Activated CD4-positive, alpha-beta T cell treated with anti-CD3 and anti-CD28 coated beads for 48 hours (primary cell): ENCODE data around the gene TRDN.
"Not testable (repeated sequence)": the region's sequence is repeated elsewhere in the genome, so short reads cannot be mapped to it uniquely, and the experiment has no call there.

Experiments
- DNase-seq: peaks from one replicate; pipeline ENCODE4 v3.0.0-alpha.2; 2020

TRDN gene

DNA sequence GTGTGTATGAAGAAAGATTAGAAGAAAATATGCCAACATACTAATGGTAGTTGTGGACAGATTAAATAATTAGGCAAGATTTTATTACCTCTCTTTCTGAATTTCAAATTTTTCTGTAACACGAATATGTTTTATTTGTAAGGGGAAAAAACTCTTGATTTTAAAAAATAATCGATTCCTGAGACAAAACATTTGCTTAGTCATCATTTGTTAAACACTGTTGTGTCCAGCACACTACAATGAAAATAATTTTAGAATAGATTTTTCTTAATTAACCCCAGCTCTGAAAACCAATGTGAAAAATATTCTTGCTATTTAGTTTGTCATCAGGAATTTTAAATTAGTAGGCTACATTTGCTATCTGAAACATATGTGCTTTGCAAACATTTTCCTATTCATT lies 253.0 kb downstream of the TRDN start:
- no peak for DNase-seq

- no peak for DNase-seq
Measured at GRCh38 chr6:123380257-123380656, 256.5 kb downstream of the TRDN start.

GRCh38 chr6:123372737-123373136 lies 264.0 kb downstream of the TRDN start:
- DNase-seq, result no peak

GRCh38 chr6:123363912-123364311 lies 272.8 kb downstream of the TRDN start:
- no peak for DNase-seq

DNA sequence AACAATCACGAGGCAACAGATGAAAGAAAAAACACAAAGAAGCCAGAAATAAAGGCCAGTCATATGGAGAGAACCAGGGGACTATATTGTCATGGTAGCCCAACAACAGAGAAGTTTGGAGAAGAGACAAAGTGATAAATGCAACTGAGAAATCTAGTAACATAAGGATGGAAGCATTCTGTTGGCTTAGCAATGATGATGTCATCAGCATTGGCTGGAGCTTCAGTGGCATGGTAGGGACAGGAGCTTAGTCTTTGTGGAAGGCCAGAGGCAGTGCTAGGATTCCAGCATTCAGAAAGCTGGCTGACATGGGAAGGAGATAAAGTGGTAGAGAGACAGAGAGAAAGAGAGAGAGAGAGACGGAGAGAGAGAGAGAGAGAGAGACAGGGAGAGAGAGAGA lies 276.4 kb downstream of the TRDN start:
- no peak for DNase-seq

- no peak for DNase-seq
Measured at GRCh38 chr6:123352705-123353104, 284.0 kb downstream of the TRDN start.

GRCh38 chr6:123352279-123352678 lies 284.5 kb downstream of the TRDN start:
- DNase-seq, result no peak

- DNase-seq, result no peak
Measured at GRCh38 chr6:123343836-123344235, 292.9 kb downstream of the TRDN start.

DNA sequence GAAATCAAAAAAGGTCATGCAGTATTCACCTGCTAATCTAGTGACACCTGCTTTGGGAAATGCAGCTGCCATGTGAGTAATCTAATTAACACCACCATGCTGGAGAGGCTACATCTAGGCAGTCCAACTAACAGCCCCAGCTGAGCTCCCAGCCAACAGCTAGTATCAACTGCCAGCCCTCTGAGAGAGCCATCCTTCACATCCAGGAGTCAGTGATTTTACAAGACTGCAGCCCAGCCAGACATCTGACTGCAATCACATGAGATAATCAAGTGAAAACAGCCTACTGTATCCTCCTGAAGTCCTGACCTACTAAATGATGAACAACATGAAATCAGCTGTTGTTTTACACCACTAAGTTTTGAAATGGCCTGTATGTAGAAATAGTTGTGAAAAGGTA lies 298.4 kb downstream of the TRDN start:
- no peak for DNase-seq

DNA sequence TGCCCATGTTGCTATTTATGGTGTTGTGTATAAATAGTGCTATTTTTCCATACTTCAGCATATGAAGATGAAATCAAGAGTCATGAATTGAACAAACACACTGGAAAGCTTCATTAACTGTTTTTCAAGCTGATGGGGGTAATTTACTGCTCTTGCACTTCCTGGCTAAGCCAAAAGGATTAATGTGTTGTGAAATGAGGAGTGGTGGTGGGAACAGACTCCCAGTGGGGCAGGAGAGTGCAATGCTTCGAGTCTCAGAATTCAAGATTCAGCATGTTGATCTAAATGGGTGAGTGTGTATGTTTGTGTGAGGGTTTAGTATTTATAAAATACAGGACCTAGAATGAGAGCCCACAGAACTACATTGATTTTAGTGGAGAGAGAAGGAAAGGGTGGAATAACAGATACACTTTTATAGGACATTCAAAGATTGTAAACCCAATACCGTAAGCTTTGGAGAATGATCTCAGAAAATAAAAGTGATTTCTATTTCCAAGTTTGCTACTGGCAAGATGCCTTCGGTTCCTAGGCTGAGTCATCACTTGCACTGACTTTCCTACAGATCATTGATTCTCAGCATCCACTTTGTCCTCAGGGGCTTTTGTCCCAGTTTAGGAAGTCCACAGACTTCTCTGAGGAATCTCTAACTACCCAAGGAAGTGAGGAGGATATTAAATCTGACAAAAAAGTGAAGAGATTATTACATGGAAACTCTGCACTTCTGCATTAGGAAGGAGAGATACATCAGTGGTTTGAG lies 303.6 kb downstream of the TRDN start:
- no peak for DNase-seq

DNA sequence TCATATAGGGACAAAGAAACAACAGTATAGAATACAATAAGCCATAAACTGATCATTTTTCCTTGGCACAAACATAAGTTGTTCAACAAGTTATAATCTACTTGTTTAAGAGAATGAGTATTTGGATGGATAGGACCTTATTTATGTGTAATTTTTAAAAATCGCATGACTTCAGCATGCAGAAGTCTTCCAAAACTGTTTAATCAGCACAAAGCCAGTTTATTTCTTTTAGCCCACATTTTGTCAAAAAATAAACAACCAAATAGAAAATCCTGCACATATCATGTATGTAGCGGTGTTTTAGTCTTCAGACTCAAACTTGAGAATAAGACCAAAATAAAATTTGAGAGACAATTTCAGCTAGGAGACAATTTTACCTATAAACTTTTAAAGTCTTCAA lies 304.7 kb downstream of the TRDN start:
- no peak for DNase-seq

DNA sequence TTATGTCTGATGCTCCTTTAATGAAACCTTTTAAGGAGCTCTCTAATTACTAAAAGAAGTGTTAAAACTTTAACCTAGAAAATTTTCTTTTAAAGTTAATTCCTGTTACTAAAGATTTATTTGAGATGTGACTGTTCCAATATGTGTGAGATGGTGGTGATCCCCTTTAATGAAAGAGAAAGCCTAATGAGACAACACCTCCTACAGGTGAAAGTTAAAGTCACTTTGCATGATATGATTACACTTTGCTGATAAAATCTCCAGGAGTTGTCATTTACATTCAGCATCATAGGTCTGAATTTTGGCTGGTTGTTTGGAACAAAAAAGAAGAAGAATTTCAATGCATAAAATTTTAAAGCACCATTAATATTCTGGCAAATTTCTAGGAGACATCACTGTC lies 307.4 kb downstream of the TRDN start:
- DNase-seq, result no peak

- no peak for DNase-seq
Measured at GRCh38 chr6:123323452-123324329, 313.1 kb downstream of the TRDN start.

DNA sequence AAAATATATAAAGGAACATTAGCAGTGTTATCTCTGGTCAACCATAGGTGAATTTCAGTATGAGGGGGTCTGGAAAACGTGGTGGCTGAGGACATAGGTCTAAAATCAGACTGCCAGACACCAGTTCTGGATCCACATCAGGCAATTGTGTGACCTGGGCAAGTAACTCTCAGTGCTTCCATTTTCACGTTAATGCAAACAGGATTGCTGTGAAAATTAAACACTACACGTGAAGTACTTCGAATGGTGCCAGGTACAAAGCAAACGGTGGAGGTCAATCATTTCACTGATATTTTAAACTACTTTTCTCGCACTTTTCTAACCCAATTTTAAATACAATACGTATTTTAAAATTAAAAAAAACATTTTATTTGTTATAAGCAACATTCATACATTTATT lies 315.7 kb downstream of the TRDN start:
- DNase-seq, result no peak

DNA sequence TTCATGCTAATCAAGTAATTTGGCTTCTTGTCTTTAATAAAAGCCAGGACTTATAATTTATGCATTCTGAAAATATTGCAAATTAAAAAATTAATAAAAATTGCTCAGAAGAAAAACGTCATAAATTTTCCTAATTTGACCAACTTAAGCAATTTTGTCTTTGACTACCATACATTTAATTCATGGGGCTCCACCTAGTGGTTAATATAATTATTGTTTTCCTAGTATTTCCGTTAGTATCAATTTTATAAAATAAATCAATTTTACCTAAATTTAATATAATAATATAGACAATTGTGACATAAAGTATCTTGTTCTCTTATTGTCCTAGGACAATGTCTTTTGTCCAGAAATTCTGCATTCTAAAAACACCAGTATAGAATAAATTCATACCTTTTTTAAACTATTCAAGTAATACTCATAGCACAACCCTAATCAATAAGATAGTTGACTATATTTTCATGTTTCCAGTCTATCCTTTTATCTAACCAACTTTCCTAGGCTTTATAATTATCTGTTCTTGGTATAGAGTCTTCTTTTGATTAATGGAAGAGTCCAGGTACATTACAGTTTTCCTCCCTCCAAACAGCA lies 319.9 kb downstream of the TRDN start:
- no peak for DNase-seq

DNA sequence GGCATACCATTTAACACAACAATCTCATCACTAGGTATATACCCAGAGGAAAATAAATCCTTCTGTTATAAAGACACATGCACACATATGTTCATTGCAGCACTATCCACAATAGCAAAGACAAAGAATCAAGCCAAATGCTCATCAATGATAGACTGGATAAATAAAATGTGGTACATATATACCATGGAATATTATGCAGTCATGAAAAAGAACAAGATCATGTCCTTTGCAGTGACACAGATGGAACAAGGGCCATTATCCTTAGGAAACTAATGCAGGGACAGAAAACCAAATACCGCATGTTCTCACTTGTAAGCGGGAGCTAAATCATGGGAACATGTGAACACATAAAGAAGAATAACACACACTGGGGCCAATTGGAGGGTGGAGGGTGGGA lies 322.3 kb downstream of the TRDN start:
- not testable (repeated sequence) for DNase-seq

DNA sequence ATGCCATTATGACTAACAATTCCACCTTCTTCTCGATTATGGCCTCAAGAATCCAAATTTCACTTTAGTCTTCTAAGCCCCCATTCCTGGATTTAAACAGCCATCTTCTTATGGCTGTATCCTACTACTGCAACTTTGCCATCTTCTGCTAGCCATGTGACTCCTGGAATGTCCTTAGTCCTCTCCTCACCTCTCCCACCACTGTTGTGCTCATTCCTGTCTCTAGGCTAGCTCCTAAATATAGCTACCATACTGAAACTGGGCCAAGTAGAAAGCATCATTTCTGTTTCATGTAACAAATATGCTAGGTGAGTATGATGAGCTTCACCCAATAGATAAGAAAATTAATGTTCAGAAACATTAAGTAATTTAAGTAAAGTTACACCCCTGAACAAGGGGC lies 327.6 kb downstream of the TRDN start:
- no peak for DNase-seq

GRCh38 chr6:123306334-123306733 lies 330.4 kb downstream of the TRDN start:
- DNase-seq, result no peak

DNA sequence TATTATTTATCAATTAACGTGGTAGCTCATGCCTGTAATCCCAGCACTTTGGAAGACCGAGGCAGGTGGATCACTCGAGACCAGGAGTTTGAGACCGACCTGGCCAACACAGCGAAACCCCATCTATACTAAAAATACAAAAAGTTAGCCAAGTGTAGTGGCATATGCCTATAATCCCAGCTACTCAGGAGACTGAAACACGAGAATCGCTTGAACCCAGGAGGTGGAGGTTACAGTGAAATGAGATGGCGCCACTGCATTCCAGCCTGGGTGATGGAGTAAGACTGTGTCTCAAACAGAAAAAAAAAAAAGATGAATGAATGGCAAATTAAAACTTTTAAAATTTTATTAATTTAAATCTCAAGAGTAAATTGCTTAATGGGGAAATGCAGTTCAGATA lies 341.1 kb downstream of the TRDN start:
- DNase-seq, result no peak

GRCh38 chr6:123295181-123295580 lies 341.6 kb downstream of the TRDN start:
- DNase-seq, result no peak

DNA sequence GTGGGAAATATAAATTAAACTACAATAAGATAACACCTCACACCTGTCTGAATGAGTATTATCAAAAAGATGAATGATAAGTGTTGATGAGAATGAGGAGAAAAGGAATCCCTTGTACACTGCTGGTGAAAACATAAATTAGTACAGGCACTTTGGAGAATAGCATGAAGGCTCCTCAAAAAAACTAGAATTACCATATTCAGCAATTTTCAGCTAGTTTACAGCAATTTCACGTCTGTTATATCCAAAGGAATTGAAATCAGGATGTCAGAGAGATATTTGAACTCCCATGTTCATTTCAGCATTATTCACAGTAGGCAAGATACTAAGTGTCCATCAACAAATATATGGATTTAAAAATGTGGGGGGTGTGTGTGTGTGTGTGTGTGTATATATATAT lies 348.1 kb downstream of the TRDN start:
- no peak for DNase-seq

DNA sequence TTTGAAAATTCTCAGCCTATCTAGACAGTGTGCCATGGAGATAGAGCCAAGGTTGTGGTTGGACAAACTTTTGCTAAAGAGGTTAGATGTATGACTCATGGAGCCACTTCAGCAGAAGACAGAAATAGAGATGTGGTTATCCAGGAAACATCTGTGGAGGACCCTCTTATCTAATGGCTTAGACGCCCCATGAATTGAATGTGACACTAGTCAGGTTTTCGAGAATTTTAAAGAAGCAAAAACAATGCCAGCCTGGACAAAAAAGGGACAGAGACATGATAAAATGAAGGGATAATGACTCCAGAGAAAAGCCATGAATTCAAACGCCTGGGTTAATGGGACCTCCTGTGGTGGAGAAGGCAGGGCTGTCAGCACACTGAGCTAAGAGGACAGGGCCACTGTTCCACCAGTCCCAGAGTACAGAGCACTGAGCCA lies 360.2 kb downstream of the TRDN start:
- DNase-seq, result no peak

GRCh38 chr6:123263981-123264380 lies 372.8 kb downstream of the TRDN start:
- no peak for DNase-seq

DNA sequence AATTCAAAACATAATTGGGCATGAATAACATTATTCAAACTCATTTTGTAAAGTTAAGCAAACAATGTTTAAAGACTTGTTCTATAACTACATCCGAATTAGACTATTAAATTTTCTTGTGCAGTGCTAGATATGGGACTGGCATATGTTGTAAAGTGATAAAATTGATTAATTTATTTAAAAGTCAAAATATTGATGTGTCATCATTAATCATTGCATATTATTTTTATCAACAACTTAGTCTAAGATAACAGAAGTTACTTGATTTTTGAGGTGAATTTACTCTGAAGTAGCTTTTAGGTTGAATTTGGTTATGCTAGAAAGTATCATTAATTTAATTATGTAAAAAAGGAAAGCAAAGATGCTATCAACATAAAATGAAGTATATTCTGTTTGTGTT lies 396.1 kb downstream of the TRDN start:
- DNase-seq, result no peak
